CD14-positive monocyte (primary cell): ENCODE results near the gene TUSC2. TPM values are rescaled to one million over a fixed set of nuclear protein-coding genes. Genes with fewer than 3 reads are reported as not detected.

Experiments used
- DNase-seq, 3 donors: peaks; one replicate each; pipeline ENCODE4 v3.0.0-alpha.2; 2011 to 2022
- H2AFZ ChIP-seq: 2 replicates; pipeline ENCODE4 v1.6.0; 2012; ENCODE audit warnings: mild to moderate bottlenecking, low read depth, low read length, inconsistent platforms; ENCODE audit not compliant: insufficient read depth, poor library complexity, severe bottlenecking
- H3K27ac ChIP-seq, 2 donors: 1 replicate in 1 of 2; 2 replicates in 1 of 2; pipeline ENCODE4 v1.5.1; 2012 to 2013; ENCODE audit warnings: low read length in 2 of 2, control low read depth in 1 of 2, inconsistent platforms in 1 of 2, low read depth in 1 of 2, mild to moderate bottlenecking in 1 of 2
- H3K27me3 ChIP-seq, 2 donors: one replicate each; pipeline versions ENCODE4 v1.6.0 to v1.6.1; 2011 to 2013; ENCODE audit warnings: low read length in 2 of 2; ENCODE audit not compliant: control insufficient read depth in 2 of 2, insufficient read depth in 2 of 2
- H3K36me3 ChIP-seq, 2 donors: replicated peaks in 1 of 2; 1 replicate in 1 of 2; 2 replicates in 1 of 2; pipeline versions ENCODE4 v1.5.1 to v1.6.1; 2012 to 2013; ENCODE audit warnings: low read length in 2 of 2, control low read depth in 1 of 2, inconsistent platforms in 1 of 2, mild to moderate bottlenecking in 1 of 2; ENCODE audit not compliant: insufficient read depth in 2 of 2, control insufficient read depth in 1 of 2
- H3K4me1 ChIP-seq, 2 donors: 1 replicate in 1 of 2; 2 replicates in 1 of 2; pipeline versions ENCODE4 v1.5.1 to v1.6.1; 2012 to 2013; ENCODE audit warnings: low read length in 2 of 2, control low read depth in 1 of 2, inconsistent platforms in 1 of 2, mild to moderate bottlenecking in 1 of 2, moderate library complexity in 1 of 2; ENCODE audit not compliant: insufficient read depth in 2 of 2, control insufficient read depth in 1 of 2
- H3K4me2 ChIP-seq: replicated peaks from 2 replicates; pipeline ENCODE3; 2012; ENCODE audit warnings: low read length, moderate library complexity, mild to moderate bottlenecking; ENCODE audit not compliant: poor library complexity, severe bottlenecking; ENCODE audit errors: extremely low read depth
- H3K4me3 ChIP-seq, 3 experiments: fragments of 200-600 bp in 1 of 3; sonication (generic) in 1 of 3; replicated peaks in 1 of 3; 1 replicate in 2 of 3; 2 replicates in 1 of 3; pipeline ENCODE4 v1.5.1; 2011 to 2013; ENCODE audit warnings: low read length in 3 of 3, mild to moderate bottlenecking in 3 of 3, control low read depth in 2 of 3, low read depth in 2 of 3, inconsistent platforms in 1 of 3, moderate library complexity in 1 of 3
- H3K79me2 ChIP-seq: 2 replicates; pipeline ENCODE4 v1.6.0; 2012; ENCODE audit warnings: mild to moderate bottlenecking, control low read depth, inconsistent platforms, low read length, moderate library complexity; ENCODE audit not compliant: insufficient read depth
- H3K9ac ChIP-seq: 2 replicates; pipeline ENCODE4 v1.6.0; 2017; ENCODE audit warnings: low read length, mild to moderate bottlenecking; ENCODE audit not compliant: insufficient read depth, poor library complexity, severe bottlenecking
- H3K9me3 ChIP-seq, 2 donors: replicated peaks in 1 of 2; 1 replicate in 1 of 2; 2 replicates in 1 of 2; pipeline versions ENCODE4 v1.5.1 to v1.6.1; 2012 to 2013; ENCODE audit warnings: low read length in 2 of 2, control low read depth in 1 of 2; ENCODE audit not compliant: control insufficient read depth in 1 of 2, insufficient read depth in 1 of 2
- H4K20me1 ChIP-seq: 2 replicates; pipeline ENCODE4 v1.6.0; 2012; ENCODE audit warnings: mild to moderate bottlenecking, low read length, control low read depth, moderate library complexity; ENCODE audit not compliant: insufficient read depth
- H3K27ac Mint-ChIP-seq, 7 donors: one replicate each; pipeline ENCODE4 v1.8.0; 2020; ENCODE audit warnings: mild to moderate bottlenecking in 7 of 7, mixed read lengths in 7 of 7, moderate library complexity in 6 of 7, inconsistent platforms in 2 of 7
- H3K27me3 Mint-ChIP-seq, 3 donors: one replicate each; pipeline ENCODE4 v1.8.0; 2021 to 2022; ENCODE audit warnings: low read depth in 3 of 3, mild to moderate bottlenecking in 3 of 3, mixed read lengths in 3 of 3, moderate library complexity in 3 of 3, inconsistent platforms in 1 of 3
- H3K36me3 Mint-ChIP-seq, 2 donors: one replicate each; pipeline ENCODE4 v1.8.0; 2020; ENCODE audit warnings: mixed read lengths in 2 of 2, inconsistent platforms in 1 of 2, mild to moderate bottlenecking in 1 of 2
- H3K4me1 Mint-ChIP-seq: one replicate; pipeline ENCODE4 v1.8.0; 2020; ENCODE audit warnings: mild to moderate bottlenecking, mixed read lengths
- H3K4me3 Mint-ChIP-seq, 2 donors: one replicate each; pipeline ENCODE4 v1.8.0; 2020; ENCODE audit warnings: mild to moderate bottlenecking in 2 of 2, mixed read lengths in 2 of 2, moderate library complexity in 1 of 2
- H3K9me3 Mint-ChIP-seq, 7 donors: one replicate each; pipeline ENCODE4 v1.8.0; 2020 to 2022; ENCODE audit warnings: mixed read lengths in 7 of 7, mild to moderate bottlenecking in 6 of 7, moderate library complexity in 6 of 7, inconsistent platforms in 2 of 7
- WGBS: methylation state at CpG from one replicate; pipeline ENCODE4 v1.1.5; 2013; ENCODE audit warnings: missing lambda C conversion rate; ENCODE audit not compliant: insufficient coverage; 5-methylcytosine and 5-hydroxymethylcytosine counted together
- intact Hi-C, 2 donors: fragments of 100-400 bp; cut with micrococcal nuclease; formaldehyde crosslinking; loops; one replicate each; pipeline versions ENCODE4 v1.15.0 to v1.15.1; 2023
- polyA plus RNA-seq, 3 donors: library from polyadenylated mRNA; depleted of rRNA in 1 of 3; unstranded in 2 of 3; stranded (reverse) in 1 of 3; fragments of 300-500 nt in 2 of 3; fragments of >200 nt in 1 of 3; fragmentation: Illumina TruSeq in 2 of 3; gene quantifications; 1 replicate in 2 of 3; 2 replicates in 1 of 3; pipeline ENCODE4 v1.2.3, GENCODE V29; 2012 to 2021
- TF ChIP-seq, protein P1 (sequence below): fragments of 200-600 bp; IDR thresholded peaks from one replicate; pipeline ENCODE4 v1.8.0; 2022; ENCODE audit warnings: antibody characterized with exemption, mild to moderate bottlenecking

TUSC2 gene
- polyA plus RNA-seq, 3 donors = 22.6 to 55.7 (median 47.0) TPM

DNA sequence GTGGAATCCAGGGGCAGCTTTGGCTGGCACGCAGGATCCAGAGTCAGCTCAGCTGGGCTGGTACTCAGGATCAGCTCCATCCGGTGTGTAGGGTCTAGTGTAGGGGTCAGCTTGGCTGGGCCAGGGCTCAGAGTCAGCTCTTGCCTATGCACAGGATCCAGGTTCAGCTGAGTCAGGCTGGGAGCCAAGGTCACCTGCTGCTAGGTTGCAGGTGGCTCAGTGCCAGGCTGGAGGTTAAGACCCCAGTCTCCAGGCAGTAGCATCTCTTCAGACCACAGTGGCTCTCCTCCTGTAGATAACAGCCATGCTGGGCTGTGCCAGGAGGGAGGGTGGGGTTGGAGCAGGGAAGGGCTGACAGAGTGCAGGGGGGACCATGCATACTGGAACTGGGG, 30.6 kb downstream of the TUSC2 start:
- H3K36me3 ChIP-seq = no peaks in the 10 kb centered on the region
- peaks cover 39 to 46% of the 10 kb centered on the region in 2 donors for H3K4me1 ChIP-seq
- no peaks in the 10 kb centered on the region for H3K27me3 ChIP-seq
- H3K27ac ChIP-seq = peak overlapping the region in 1 of 2 donors; percentile 100
- H3K9me3 ChIP-seq = no peaks in the 10 kb centered on the region
- peak overlapping the region in 1 of 7 donors; percentile 99 for H3K27ac Mint-ChIP-seq
- H3K9me3 Mint-ChIP-seq = no peaks in the 10 kb centered on the region
- no peak overlapping the region for H3K4me3 ChIP-seq
- no peaks in the 10 kb centered on the region for H3K27me3 Mint-ChIP-seq
- WGBS = 90% methylated on average over 2 of the region's 2 CpGs
- peaks cover 40% of the 10 kb centered on the region for H3K4me1 Mint-ChIP-seq
- TF ChIP-seq, protein P1, sequence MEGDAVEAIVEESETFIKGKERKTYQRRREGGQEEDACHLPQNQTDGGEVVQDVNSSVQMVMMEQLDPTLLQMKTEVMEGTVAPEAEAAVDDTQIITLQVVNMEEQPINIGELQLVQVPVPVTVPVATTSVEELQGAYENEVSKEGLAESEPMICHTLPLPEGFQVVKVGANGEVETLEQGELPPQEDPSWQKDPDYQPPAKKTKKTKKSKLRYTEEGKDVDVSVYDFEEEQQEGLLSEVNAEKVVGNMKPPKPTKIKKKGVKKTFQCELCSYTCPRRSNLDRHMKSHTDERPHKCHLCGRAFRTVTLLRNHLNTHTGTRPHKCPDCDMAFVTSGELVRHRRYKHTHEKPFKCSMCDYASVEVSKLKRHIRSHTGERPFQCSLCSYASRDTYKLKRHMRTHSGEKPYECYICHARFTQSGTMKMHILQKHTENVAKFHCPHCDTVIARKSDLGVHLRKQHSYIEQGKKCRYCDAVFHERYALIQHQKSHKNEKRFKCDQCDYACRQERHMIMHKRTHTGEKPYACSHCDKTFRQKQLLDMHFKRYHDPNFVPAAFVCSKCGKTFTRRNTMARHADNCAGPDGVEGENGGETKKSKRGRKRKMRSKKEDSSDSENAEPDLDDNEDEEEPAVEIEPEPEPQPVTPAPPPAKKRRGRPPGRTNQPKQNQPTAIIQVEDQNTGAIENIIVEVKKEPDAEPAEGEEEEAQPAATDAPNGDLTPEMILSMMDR = no peak
- no peak overlapping the region for H3K9ac ChIP-seq
- H3K36me3 Mint-ChIP-seq = peaks cover 2 to 9% of the 10 kb centered on the region in 2 donors
- peak in 1 of 3 donors; percentile 13 for DNase-seq
- H2AFZ ChIP-seq = no peak overlapping the region
- H3K4me3 Mint-ChIP-seq = no peak overlapping the region
- H3K79me2 ChIP-seq = peaks cover 38% of the 10 kb centered on the region
- no peaks in the 10 kb centered on the region for H4K20me1 ChIP-seq
- intact Hi-C loops = loop anchor here (5.0 kb wide), 1 partner anchor 40 kb away; no protein-coding TSS in a partner anchor
- peak overlapping the region; percentile 0 for H3K4me2 ChIP-seq

DNA sequence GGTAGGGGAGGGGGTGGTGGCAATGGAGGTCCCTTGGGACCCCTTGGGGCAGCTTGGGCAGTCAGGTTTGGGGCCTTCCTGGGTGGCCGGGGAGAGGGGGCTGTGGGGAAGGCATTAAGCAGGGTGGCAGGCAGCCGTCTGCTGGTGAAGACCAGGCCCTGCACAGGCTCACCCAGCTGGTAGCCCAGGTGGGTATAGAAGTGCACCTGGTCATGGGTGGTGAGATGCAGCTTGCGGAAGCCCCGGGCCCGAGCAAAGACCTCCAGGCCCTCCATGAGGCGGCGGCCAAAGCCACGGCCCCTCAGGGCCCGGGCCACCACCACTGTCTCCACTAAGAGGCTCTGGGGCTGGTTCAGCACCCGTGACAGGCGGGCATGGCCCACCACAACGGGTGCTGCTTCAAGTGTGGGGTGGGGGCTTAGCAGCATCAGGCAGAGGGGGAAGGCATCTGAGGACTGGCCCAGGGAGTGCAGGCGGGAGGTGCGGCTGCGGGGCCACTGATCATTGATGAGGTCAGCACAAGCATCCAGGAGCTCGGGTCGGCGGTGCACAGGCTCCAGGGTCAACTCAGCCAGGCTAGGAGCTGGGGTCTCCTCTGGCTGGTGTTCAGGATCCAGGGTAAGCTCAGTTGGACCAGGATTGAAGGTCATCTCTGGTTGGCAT, 31.2 kb downstream of the TUSC2 start:
- DNase-seq = peak in 1 of 3 donors; percentile 9
- H3K27me3 Mint-ChIP-seq = no peaks in the 10 kb centered on the region
- H3K27me3 ChIP-seq = no peaks in the 10 kb centered on the region
- H3K4me3 ChIP-seq = no peak overlapping the region
- peaks cover 39 to 49% of the 10 kb centered on the region in 2 donors for H3K4me1 ChIP-seq
- H3K4me3 Mint-ChIP-seq = no peak overlapping the region
- no peaks in the 10 kb centered on the region for H3K9me3 Mint-ChIP-seq
- H3K36me3 Mint-ChIP-seq = peaks cover 2 to 9% of the 10 kb centered on the region in 2 donors
- intact Hi-C loops = loop anchor here (5.0 kb wide), 1 partner anchor 40 kb away; no protein-coding TSS in a partner anchor
- H3K9me3 ChIP-seq = no peaks in the 10 kb centered on the region
- H3K9ac ChIP-seq = no peak overlapping the region
- H4K20me1 ChIP-seq = no peaks in the 10 kb centered on the region
- no peak overlapping the region for H2AFZ ChIP-seq
- no peak overlapping the region for H3K4me2 ChIP-seq
- 94% methylated on average over 12 of the region's 18 CpGs for WGBS
- no peak overlapping the region for H3K27ac ChIP-seq
- peaks cover 40% of the 10 kb centered on the region for H3K4me1 Mint-ChIP-seq
- H3K79me2 ChIP-seq = peaks cover 36% of the 10 kb centered on the region
- H3K36me3 ChIP-seq = no peaks in the 10 kb centered on the region
- H3K27ac Mint-ChIP-seq = peak overlapping the region in 3 of 7 donors; percentile 65 to 99 (median 86)
- TF ChIP-seq, protein P1 = no peak
